ENCODE data around the gene OTOP1. TPM values are rescaled to one million over a fixed set of nuclear protein-coding genes. Genes with fewer than 3 reads are reported as not detected.

OTOP1 gene
- total RNA-seq, 1 experiment from 2014 or later: not detected

DNA sequence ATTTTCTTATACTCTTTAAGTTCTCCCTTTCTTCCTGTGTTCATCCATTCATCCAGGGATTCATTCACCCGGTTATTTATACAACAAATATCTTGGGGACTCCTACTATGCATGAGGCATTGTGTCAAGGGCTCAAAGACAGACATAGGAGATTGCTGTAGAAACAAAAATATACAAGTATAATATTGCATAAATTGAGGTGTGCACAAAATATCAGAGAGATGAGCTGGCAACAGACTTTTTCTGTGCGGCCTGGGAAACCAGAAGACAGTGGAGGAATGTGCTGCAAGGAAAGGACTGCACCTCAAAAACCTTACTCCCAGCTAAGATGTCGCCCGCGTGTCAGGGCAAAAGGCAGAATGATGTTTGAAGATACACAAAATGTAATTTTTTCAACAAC is 9.6 kb downstream of the OTOP1 start:
- no peak overlapping the region for H4K5ac ChIP-seq (ENCODE audit: insufficient read length, low read depth, low read length)
- WGBS (ENCODE audit: extremely low coverage, insufficient read length, low lambda C conversion rate): no CpG with 5 or more reads among the region's 5 CpGs

More for the DNA sequence above, 9.6 kb downstream of the OTOP1 start:
- Mint-ChIP-seq H3K36me3 (ENCODE audit: insufficient read depth in 1 of 3, low read depth in 3 of 3) (no peaks in the 10 kb centered on the region), H3K4me1 (peaks cover 10 to 11% of the 10 kb centered on the region in 2 experiments), H3K9me3 (no peaks in the 10 kb centered on the region), H3K27ac (no peak overlapping the region), H3K4me3 (no peak overlapping the region), H3K27me3 (ENCODE audit: low read depth) (peaks cover 17% of the 10 kb centered on the region)
- Histone ChIP-seq H3K79me2 (ENCODE audit: insufficient read depth, low read length) (no peaks in the 10 kb centered on the region), H3K4me1 (ENCODE audit: insufficient read depth, low read length) (peaks cover 3% of the 10 kb centered on the region; the same call in 1 of the 2 replicates), H2BK5ac (ENCODE audit: insufficient read length, low read length) (no peak overlapping the region), H4K20me1 (ENCODE audit: control insufficient read depth, insufficient read depth, insufficient read length) (no peaks in the 10 kb centered on the region), H3K23me2 (ENCODE audit: insufficient read length, low read depth, low read length, poor library complexity, severe bottlenecking) (no peaks in the 10 kb centered on the region), H3K4me2 (ENCODE audit: insufficient read depth, insufficient read length, low read length) (no peak overlapping the region), H3K9ac (ENCODE audit: extremely low read depth, insufficient read length, low read length) (no peak overlapping the region), H3K79me1 (ENCODE audit: insufficient read depth, low read depth, low read length, poor library complexity, severe bottlenecking) (no peaks in the 10 kb centered on the region), H4K8ac (replicated peaks; ENCODE audit: insufficient read length, low read depth, low read length) (no peak overlapping the region), H3K23ac (ENCODE audit: insufficient read length, low read depth, low read length) (no peak overlapping the region), H3K18ac (ENCODE audit: insufficient read length, low read depth, low read length) (no peak overlapping the region), H2BK20ac (ENCODE audit: low read depth, low read length, poor library complexity, severe bottlenecking) (no peak overlapping the region), H3K9me3 (ENCODE audit: control insufficient read depth, low read depth, low read length) (no peaks in the 10 kb centered on the region), H3K27me3 (ENCODE audit: insufficient read depth, low read length) (0 out of 2 replicates have a peak, but pooled peaks cover 2% of the 10 kb centered on the region), H3T11ph (ENCODE audit: low read length) (no peak overlapping the region), H2AK5ac (ENCODE audit: insufficient read length, low read length) (no peak overlapping the region), H2BK12ac (ENCODE audit: insufficient read length, low read depth, low read length) (no peak overlapping the region), H2BK15ac (ENCODE audit: low read depth, low read length) (no peak overlapping the region), H3K56ac (ENCODE audit: insufficient read length, low read depth, low read length) (no peak overlapping the region), H4K91ac (ENCODE audit: insufficient read length, low read depth, low read length) (no peak overlapping the region), H3K14ac (ENCODE audit: insufficient read depth, low read length) (no peak overlapping the region), H2BK120ac (ENCODE audit: low read depth, low read length, poor library complexity, severe bottlenecking) (no peak overlapping the region), H2AFZ (ENCODE audit: low read length) (no peak overlapping the region), H3K4ac (ENCODE audit: low read depth, low read length) (no peak overlapping the region), H3K27ac (ENCODE audit: insufficient read length, low read depth, low read length) (no peak overlapping the region)
- no peak for DNase-seq
- TF ChIP-seq CTCF (conservative IDR thresholded peaks at IDR 0.05): no peak
